A673 (cell line): ENCODE results near the gene LRP1.

Experiments
- EZH2 ChIP-seq: fragments of 200-600 bp; sonication (generic); IDR thresholded peaks from 2 replicates; pipeline ENCODE4 v1.6.1; 2017; ENCODE audit warnings: borderline replicate concordance, low read depth, mild to moderate bottlenecking, mixed read lengths, antibody characterized with exemption, low read length; ENCODE audit not compliant: poor library complexity, severe bottlenecking
- TF ChIP-seq, protein P1 (sequence below): fragments of 300-800, 200-600 bp; sonication (generic); conservative IDR thresholded peaks from 2 replicates; pipeline ENCODE4 v1.5.1; 2017; ENCODE audit warnings: low read depth, mild to moderate bottlenecking, antibody characterized with exemption, low read length, moderate library complexity, mixed read lengths

DNA sequence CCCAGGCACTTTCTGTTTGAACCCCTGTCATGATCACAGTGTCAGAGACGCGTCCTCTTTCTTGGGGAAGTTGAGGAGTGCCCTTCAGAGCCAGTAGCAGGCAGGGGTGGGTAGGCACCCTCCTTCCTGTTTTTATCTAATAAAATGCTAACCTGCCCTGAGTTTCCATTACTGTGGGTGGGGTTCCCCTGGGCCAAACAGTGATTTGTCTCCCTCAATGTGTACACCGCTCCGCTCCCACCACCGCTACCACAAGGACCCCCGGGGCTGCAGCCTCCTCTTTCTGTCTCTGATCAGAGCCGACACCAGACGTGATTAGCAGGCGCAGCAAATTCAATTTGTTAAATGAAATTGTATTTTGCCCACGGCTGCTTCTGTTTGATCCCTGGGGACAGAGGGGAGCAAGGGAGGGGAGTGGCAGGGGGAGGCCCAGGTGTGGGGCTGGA lies 106.3 kb downstream of the LRP1 start:
- TF ChIP-seq, protein P1, sequence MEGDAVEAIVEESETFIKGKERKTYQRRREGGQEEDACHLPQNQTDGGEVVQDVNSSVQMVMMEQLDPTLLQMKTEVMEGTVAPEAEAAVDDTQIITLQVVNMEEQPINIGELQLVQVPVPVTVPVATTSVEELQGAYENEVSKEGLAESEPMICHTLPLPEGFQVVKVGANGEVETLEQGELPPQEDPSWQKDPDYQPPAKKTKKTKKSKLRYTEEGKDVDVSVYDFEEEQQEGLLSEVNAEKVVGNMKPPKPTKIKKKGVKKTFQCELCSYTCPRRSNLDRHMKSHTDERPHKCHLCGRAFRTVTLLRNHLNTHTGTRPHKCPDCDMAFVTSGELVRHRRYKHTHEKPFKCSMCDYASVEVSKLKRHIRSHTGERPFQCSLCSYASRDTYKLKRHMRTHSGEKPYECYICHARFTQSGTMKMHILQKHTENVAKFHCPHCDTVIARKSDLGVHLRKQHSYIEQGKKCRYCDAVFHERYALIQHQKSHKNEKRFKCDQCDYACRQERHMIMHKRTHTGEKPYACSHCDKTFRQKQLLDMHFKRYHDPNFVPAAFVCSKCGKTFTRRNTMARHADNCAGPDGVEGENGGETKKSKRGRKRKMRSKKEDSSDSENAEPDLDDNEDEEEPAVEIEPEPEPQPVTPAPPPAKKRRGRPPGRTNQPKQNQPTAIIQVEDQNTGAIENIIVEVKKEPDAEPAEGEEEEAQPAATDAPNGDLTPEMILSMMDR, result no peak
- TF ChIP-seq EZH2, result no peak
